Rectal smooth muscle tissue (tissue), 1 donor: ENCODE results near the gene IL17RE.
"Not testable (repeated sequence)": the region's sequence is repeated elsewhere in the genome, so short reads cannot be mapped to it uniquely, and the experiment has no call there.

Source experiments
- H3K27ac ChIP-seq: one replicate; pipeline ENCODE4 v1.7.0; 2013; ENCODE audit warnings: low read depth, low read length, inconsistent platforms
- H3K27me3 ChIP-seq: one replicate; pipeline ENCODE4 v1.7.0; 2013; ENCODE audit warnings: low read length; ENCODE audit not compliant: control insufficient read depth, insufficient read depth
- H3K36me3 ChIP-seq: one replicate; pipeline ENCODE4 v1.7.0; 2013; ENCODE audit warnings: low read length; ENCODE audit not compliant: control insufficient read depth, insufficient read depth
- H3K4me1 ChIP-seq: one replicate; pipeline ENCODE4 v1.7.0; 2013; ENCODE audit warnings: low read length; ENCODE audit not compliant: control insufficient read depth, insufficient read depth
- H3K4me3 ChIP-seq: one replicate; pipeline ENCODE4 v1.7.0; 2013; ENCODE audit warnings: low read length
- H3K9ac ChIP-seq: one replicate; pipeline ENCODE4 v1.7.0; 2013; ENCODE audit warnings: low read length

IL17RE gene

GRCh38 chr3:9933561-9934234 lies 31.1 kb downstream of the IL17RE start, which contains the start of gene CRELD1:
CRELD1 (plus strand) TSS chr3:9933834; CDS start chr3:9934439, 605 bp downstream.
- peaks cover 16% of the 10 kb centered on the region for H3K4me1 ChIP-seq
- peak within 1 kb of the TSS; percentile 76 for H3K9ac ChIP-seq
- H3K36me3 ChIP-seq: peaks cover 3% of the 10 kb centered on the region
- H3K27ac ChIP-seq: peak within 1 kb of the TSS; percentile 96
- H3K27me3 ChIP-seq: no peaks in the 10 kb centered on the region
- peak within 1 kb of the TSS; percentile 89 for H3K4me3 ChIP-seq

- Histone ChIP-seq H3K4me3 (peak overlapping the region; percentile 89), H3K4me1 (peaks cover 16% of the 10 kb centered on the region), H3K27me3 (no peaks in the 10 kb centered on the region), H3K9ac (peak overlapping the region; percentile 76), H3K27ac (peak overlapping the region; percentile 96), H3K36me3 (peaks cover 3% of the 10 kb centered on the region)
Measured at GRCh38 chr3:9934235-9934621, 31.6 kb downstream of the IL17RE start.

GRCh38 chr3:9934993-9935392 lies 32.3 kb downstream of the IL17RE start:
- Histone ChIP-seq H3K27ac (no peak overlapping the region), H3K9ac (no peak overlapping the region), H3K4me3 (peak overlapping the region; percentile 89), H3K36me3 (peaks cover 3% of the 10 kb centered on the region), H3K4me1 (peaks cover 16% of the 10 kb centered on the region), H3K27me3 (no peaks in the 10 kb centered on the region)

GRCh38 chr3:9935966-9936510 lies 33.4 kb downstream of the IL17RE start:
- H3K27ac ChIP-seq: no peak overlapping the region
- H3K9ac ChIP-seq: no peak overlapping the region
- peaks cover 5% of the 10 kb centered on the region for H3K36me3 ChIP-seq
- H3K4me1 ChIP-seq: peaks cover 16% of the 10 kb centered on the region
- H3K4me3 ChIP-seq: no peak overlapping the region
- H3K27me3 ChIP-seq: no peaks in the 10 kb centered on the region

DNA sequence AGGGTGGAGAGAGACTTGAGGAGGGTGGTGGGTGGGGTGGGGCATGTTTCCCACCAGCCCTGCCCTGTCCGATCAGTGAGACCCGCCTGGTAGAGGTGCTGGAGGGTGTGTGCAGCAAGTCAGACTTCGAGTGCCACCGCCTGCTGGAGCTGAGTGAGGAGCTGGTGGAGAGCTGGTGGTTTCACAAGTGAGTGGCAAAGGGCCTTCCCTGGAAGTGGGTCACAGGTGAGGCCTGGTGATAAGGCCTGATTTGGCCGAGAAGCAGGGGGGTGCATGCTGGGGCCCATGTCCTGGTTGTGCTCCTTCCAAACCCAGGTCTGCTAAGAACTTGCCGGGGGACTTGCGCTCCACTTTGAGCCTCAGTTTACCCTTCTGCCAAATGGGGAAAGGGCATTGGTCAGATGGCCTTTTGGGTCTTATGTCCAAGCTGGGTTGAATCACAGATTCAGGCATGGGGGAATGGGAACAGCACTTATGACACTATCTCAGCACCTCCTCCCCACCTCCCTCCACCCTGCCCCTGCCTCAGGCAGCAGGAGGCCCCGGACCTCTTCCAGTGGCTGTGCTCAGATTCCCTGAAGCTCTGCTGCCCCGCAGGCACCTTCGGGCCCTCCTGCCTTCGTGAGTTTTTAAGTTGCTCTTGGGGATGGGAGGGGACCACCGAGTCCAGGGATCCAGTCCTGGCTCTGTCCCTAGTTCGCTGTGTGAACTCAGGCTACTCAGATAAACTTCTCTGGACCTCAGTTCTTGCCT lies 35.0 kb downstream of the IL17RE start:
- H3K4me3 ChIP-seq: no peak overlapping the region
- H3K27ac ChIP-seq: no peak overlapping the region
- H3K27me3 ChIP-seq: no peaks in the 10 kb centered on the region
- H3K9ac ChIP-seq: no peak overlapping the region
- peaks cover 7% of the 10 kb centered on the region for H3K36me3 ChIP-seq
- peaks cover 16% of the 10 kb centered on the region for H3K4me1 ChIP-seq

DNA sequence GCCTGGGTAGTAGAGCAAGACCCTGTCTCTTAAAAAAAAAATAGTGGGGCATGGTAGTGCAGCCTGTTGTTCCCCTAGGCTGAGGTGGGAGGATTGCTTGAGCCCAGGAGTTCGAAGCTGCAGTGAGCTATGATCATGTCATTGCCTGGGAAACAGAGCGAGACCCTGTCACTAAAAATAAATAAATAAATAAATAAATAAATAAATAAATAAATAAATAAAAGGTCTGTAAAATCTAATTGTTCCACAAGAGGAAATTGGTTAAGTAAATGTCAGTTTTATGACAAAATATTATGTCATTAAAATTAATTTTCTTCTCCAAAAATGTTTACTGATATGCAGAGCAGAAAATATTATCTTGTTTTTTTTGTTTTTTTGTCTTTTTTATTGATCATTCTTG lies 36.3 kb downstream of the IL17RE start:
- Histone ChIP-seq H3K27ac (no peak overlapping the region), H3K9ac (no peak overlapping the region), H3K36me3 (peaks cover 10% of the 10 kb centered on the region), H3K4me1 (peaks cover 13% of the 10 kb centered on the region), H3K4me3 (no peak overlapping the region), H3K27me3 (no peaks in the 10 kb centered on the region)

DNA sequence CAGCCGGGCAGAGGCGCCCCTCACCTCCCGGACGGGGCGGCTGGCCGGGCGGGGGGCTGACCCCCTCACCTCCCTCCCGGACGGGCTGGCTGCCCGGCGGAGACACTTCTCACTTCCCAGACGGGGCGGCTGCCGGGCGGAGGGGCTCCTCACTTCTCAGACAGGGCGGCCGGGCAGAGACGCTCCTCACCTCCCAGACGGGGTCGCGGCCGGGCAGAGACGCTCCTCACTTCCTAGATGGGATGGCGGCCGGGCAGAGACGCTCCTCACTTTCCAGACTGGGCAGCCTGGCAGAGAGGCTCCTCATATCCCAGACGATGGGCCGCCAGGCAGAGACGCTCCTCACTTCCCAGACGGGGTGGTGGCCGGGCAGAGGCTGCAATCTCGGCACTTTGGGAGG lies 37.3 kb downstream of the IL17RE start:
- not testable (repeated sequence) for H3K27ac ChIP-seq, H3K4me3 ChIP-seq, H3K36me3 ChIP-seq

GRCh38 chr3:9940746-9941145 lies 38.1 kb downstream of the IL17RE start:
- Histone ChIP-seq H3K36me3 (peaks cover 10% of the 10 kb centered on the region), H3K27ac (no peak overlapping the region), H3K9ac (no peak overlapping the region), H3K27me3 (no peaks in the 10 kb centered on the region), H3K4me1 (no peaks in the 10 kb centered on the region), H3K4me3 (no peak overlapping the region)

More for the DNA sequence above, 37.3 kb downstream of the IL17RE start:
- not testable (repeated sequence) for H3K4me1 ChIP-seq, H3K9ac ChIP-seq, H3K27me3 ChIP-seq

- H3K4me3 ChIP-seq: no peak overlapping the region
- no peak overlapping the region for H3K9ac ChIP-seq
- no peaks in the 10 kb centered on the region for H3K27me3 ChIP-seq
- no peak overlapping the region for H3K27ac ChIP-seq
- H3K36me3 ChIP-seq: peaks cover 10% of the 10 kb centered on the region
- no peaks in the 10 kb centered on the region for H3K4me1 ChIP-seq
Measured at GRCh38 chr3:9942164-9942563, 39.5 kb downstream of the IL17RE start.

GRCh38 chr3:9942934-9943690 lies 40.5 kb downstream of the IL17RE start:
- Histone ChIP-seq H3K4me1 (no peaks in the 10 kb centered on the region), H3K4me3 (no peak overlapping the region), H3K27me3 (no peaks in the 10 kb centered on the region), H3K9ac (no peak overlapping the region), H3K27ac (no peak overlapping the region), H3K36me3 (peaks cover 7% of the 10 kb centered on the region)

DNA sequence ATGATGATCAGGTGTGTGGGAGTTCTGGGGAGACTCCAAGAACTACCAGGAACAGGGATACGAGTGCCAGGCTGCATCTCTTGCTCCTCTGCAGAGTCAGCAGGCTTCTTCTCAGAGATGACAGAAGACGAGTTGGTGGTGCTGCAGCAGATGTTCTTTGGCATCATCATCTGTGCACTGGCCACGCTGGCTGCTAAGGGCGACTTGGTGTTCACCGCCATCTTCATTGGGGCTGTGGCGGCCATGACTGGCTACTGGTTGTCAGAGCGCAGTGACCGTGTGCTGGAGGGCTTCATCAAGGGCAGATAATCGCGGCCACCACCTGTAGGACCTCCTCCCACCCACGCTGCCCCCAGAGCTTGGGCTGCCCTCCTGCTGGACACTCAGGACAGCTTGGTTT lies 41.6 kb downstream of the IL17RE start:
- Histone ChIP-seq H3K4me1 (no peaks in the 10 kb centered on the region), H3K27ac (no peak overlapping the region), H3K36me3 (peaks cover 7% of the 10 kb centered on the region), H3K9ac (no peak overlapping the region), H3K4me3 (no peak overlapping the region), H3K27me3 (no peaks in the 10 kb centered on the region)

DNA sequence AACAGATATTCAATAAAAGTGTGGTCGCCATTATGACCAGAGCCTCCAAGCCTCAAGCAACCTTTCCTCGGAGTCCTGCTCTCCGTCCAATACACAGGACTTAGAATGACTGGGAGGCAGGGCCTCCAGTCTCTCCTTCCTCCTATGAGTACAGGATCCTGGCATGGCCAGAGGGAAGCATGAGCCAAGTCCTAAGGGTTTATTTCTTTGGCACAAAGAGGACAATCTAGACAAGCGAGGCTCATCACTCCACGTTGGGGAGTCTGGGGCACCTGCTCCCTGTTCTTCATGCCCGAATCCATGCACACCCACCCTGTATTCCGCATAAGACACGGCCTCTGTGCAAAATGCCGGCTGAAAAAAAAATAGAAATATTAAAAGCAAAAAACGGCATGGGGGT lies 42.7 kb downstream of the IL17RE start:
- H3K36me3 ChIP-seq: peaks cover 7% of the 10 kb centered on the region
- no peak overlapping the region for H3K27ac ChIP-seq
- H3K27me3 ChIP-seq: no peaks in the 10 kb centered on the region
- H3K4me1 ChIP-seq: no peaks in the 10 kb centered on the region
- H3K4me3 ChIP-seq: no peak overlapping the region
- no peak overlapping the region for H3K9ac ChIP-seq
